ENCODE data around the gene PNLIPRP1. TPM values are rescaled to one million over a fixed set of nuclear protein-coding genes. Genes with fewer than 3 reads are reported as not detected.

PNLIPRP1 gene
- total RNA-seq, 8 experiments from 2014 or later, result 0.41 to 2.0 (median 0.82) TPM; not detected in 4

GRCh38 chr10:116626815-116627214 lies 36.1 kb downstream of the PNLIPRP1 start:
- Histone ChIP-seq H3K4me3 (no peak overlapping the region), H3K4me1 (replicated peaks in 1 of 2) (peaks cover 0 to 2% of the 10 kb centered on the region in 2 donors), H3K27ac (no peak overlapping the region)
- peak in 1 of 8 experiments; percentile 5 for ATAC-seq (replicated peaks in 6 of 8)
- in situ Hi-C loops (cut with MboI; ENCODE audit: low pct_unique_long_range_greater_than_20kb in 2 of 9, low sequenced_read_pairs in 9 of 9, unreplicated experiment in 9 of 9), result loop anchor here in 1 of 9 experiments (10.0 kb wide), 1 partner anchor 158 kb away; no protein-coding TSS in a partner anchor
- 0 to 55% (median 14%) methylated on average over 1 to 5 of the region's 9 CpGs; no CpG with 5 or more reads in 4 of the 10 experiments for WGBS, 10 experiments

GRCh38 chr10:116627386-116627933 lies 36.7 kb downstream of the PNLIPRP1 start:
- Histone ChIP-seq H3K4me1 (replicated peaks in 1 of 2) (peaks cover 2 to 4% of the 10 kb centered on the region in 2 donors), H3K4me3 (peak overlapping the region; percentile 22 to 39 (median 30)), H3K27ac (no peak overlapping the region)
- WGBS, 10 experiments, result 0 to 7% (median 7%) methylated on average over 2 to 16 of the region's 49 CpGs; no CpG with 5 or more reads in 7 of the 10 experiments
- peak; percentile 96 to 99 (median 97) for ATAC-seq (replicated peaks in 6 of 8)
- in situ Hi-C loops (cut with MboI; ENCODE audit: low pct_unique_long_range_greater_than_20kb in 2 of 9, low sequenced_read_pairs in 9 of 9, unreplicated experiment in 9 of 9), result loop anchor here in 1 of 9 experiments (10.0 kb wide), 1 partner anchor 157 kb away; no protein-coding TSS in a partner anchor

GRCh38 chr10:116629340-116629739 lies 38.6 kb downstream of the PNLIPRP1 start:
- in situ Hi-C loops (cut with MboI; ENCODE audit: low pct_unique_long_range_greater_than_20kb in 2 of 9, low sequenced_read_pairs in 9 of 9, unreplicated experiment in 9 of 9), result loop anchor here in 1 of 9 experiments (10.0 kb wide), 1 partner anchor 155 kb away; no protein-coding TSS in a partner anchor
- ATAC-seq (replicated peaks in 6 of 8), result no peak
- Histone ChIP-seq H3K27ac (no peak overlapping the region), H3K4me1 (replicated peaks in 1 of 2) (peaks cover 2 to 8% of the 10 kb centered on the region in 2 donors), H3K4me3 (no peak overlapping the region)
- 13 to 93% (median 77%) methylated on average over 2 to 4 of the region's 4 CpGs; no CpG with 5 or more reads in 2 of the 10 experiments for WGBS, 10 experiments

GRCh38 chr10:116630020-116630419 lies 39.3 kb downstream of the PNLIPRP1 start:
- no peak overlapping the region for H3K27ac ChIP-seq
- ATAC-seq (replicated peaks in 6 of 8), result no peak
- peaks cover 2 to 8% of the 10 kb centered on the region in 2 donors for H3K4me1 ChIP-seq (replicated peaks in 1 of 2)
- H3K4me3 ChIP-seq, result no peak overlapping the region
- 25 to 88% (median 76%) methylated on average over 1 to 2 of the region's 2 CpGs; no CpG with 5 or more reads in 2 of the 10 experiments for whole genome bisulfite sequencing, 10 experiments
- in situ Hi-C loops (cut with MboI; ENCODE audit: low pct_unique_long_range_greater_than_20kb in 2 of 9, low sequenced_read_pairs in 9 of 9, unreplicated experiment in 9 of 9), result no loop called here

- WGBS, 10 experiments, result 35 to 90% (median 76%) methylated on average over 2 to 5 of the region's 6 CpGs; no CpG with 5 or more reads in 4 of the 10 experiments
- H3K4me1 ChIP-seq (replicated peaks in 1 of 2), result peaks cover 2 to 8% of the 10 kb centered on the region in 2 donors
- no peak overlapping the region for H3K27ac ChIP-seq
- H3K4me3 ChIP-seq, result no peak overlapping the region
- in situ Hi-C loops (cut with MboI; ENCODE audit: low pct_unique_long_range_greater_than_20kb in 2 of 9, low sequenced_read_pairs in 9 of 9, unreplicated experiment in 9 of 9), result no loop called here
- no peak for ATAC-seq (replicated peaks in 6 of 8)
Observed at GRCh38 chr10:116631871-116632295, 41.1 kb downstream of the PNLIPRP1 start.

- peaks cover 0 to 8% of the 10 kb centered on the region in 2 donors for H3K4me1 ChIP-seq (replicated peaks in 1 of 2)
- WGBS, 10 experiments, result 20 to 100% (median 80%) methylated on average over 1 to 10 of the region's 17 CpGs
- no peak overlapping the region for H3K27ac ChIP-seq
- in situ Hi-C loops (cut with MboI; ENCODE audit: low pct_unique_long_range_greater_than_20kb in 2 of 9, low sequenced_read_pairs in 9 of 9, unreplicated experiment in 9 of 9), result no loop called here
- H3K4me3 ChIP-seq, result no peak overlapping the region
- ATAC-seq (replicated peaks in 6 of 8), result no peak
Observed at GRCh38 chr10:116632596-116633215, 41.9 kb downstream of the PNLIPRP1 start.

GRCh38 chr10:116633216-116633600 lies 42.4 kb downstream of the PNLIPRP1 start:
- ATAC-seq (replicated peaks in 6 of 8), result no peak
- Histone ChIP-seq H3K27ac (no peak overlapping the region), H3K4me1 (replicated peaks in 1 of 2) (peaks cover 0 to 8% of the 10 kb centered on the region in 2 donors), H3K4me3 (no peak overlapping the region)
- in situ Hi-C loops (cut with MboI; ENCODE audit: low pct_unique_long_range_greater_than_20kb in 2 of 9, low sequenced_read_pairs in 9 of 9, unreplicated experiment in 9 of 9), result no loop called here
- 50 to 100% (median 88%) methylated on average over 1 to 5 of the region's 8 CpGs; no CpG with 5 or more reads in 3 of the 10 experiments for WGBS, 10 experiments

- ATAC-seq (replicated peaks in 6 of 8), result no peak
- in situ Hi-C loops (cut with MboI; ENCODE audit: low pct_unique_long_range_greater_than_20kb in 2 of 9, low sequenced_read_pairs in 9 of 9, unreplicated experiment in 9 of 9), result no loop called here
- no peak overlapping the region for H3K4me3 ChIP-seq
- H3K27ac ChIP-seq, result no peak overlapping the region
- 22 to 90% (median 75%) methylated on average over 2 to 8 of the region's 11 CpGs; no CpG with 5 or more reads in 1 of the 10 experiments for WGBS, 10 experiments
- H3K4me1 ChIP-seq (replicated peaks in 1 of 2), result peaks cover 0 to 8% of the 10 kb centered on the region in 2 donors
Observed at GRCh38 chr10:116634126-116634975, 43.6 kb downstream of the PNLIPRP1 start.

GRCh38 chr10:116636385-116636784 lies 45.6 kb downstream of the PNLIPRP1 start:
- no peak overlapping the region for H3K4me3 ChIP-seq
- H3K4me1 ChIP-seq (replicated peaks in 1 of 2), result peaks cover 0 to 8% of the 10 kb centered on the region in 2 donors
- no peak for ATAC-seq (replicated peaks in 6 of 8)
- H3K27ac ChIP-seq, result no peak overlapping the region
- in situ Hi-C loops (cut with MboI; ENCODE audit: low pct_unique_long_range_greater_than_20kb in 2 of 9, low sequenced_read_pairs in 9 of 9, unreplicated experiment in 9 of 9), result no loop called here

- H3K27ac ChIP-seq, result no peak overlapping the region
- no peak overlapping the region for H3K4me3 ChIP-seq
- in situ Hi-C loops (cut with MboI; ENCODE audit: low pct_unique_long_range_greater_than_20kb in 2 of 9, low sequenced_read_pairs in 9 of 9, unreplicated experiment in 9 of 9), result no loop called here
- peak in 1 of 8 experiments; percentile 27 for ATAC-seq (replicated peaks in 6 of 8)
- H3K4me1 ChIP-seq (replicated peaks in 1 of 2), result peaks cover 0 to 8% of the 10 kb centered on the region in 2 donors
- WGBS, 10 experiments, result 0 to 67% (median 24%) methylated on average over 1 to 2 of the region's 2 CpGs; no CpG with 5 or more reads in 2 of the 10 experiments
Observed at GRCh38 chr10:116636976-116637375, 46.2 kb downstream of the PNLIPRP1 start.

GRCh38 chr10:116637830-116638229 lies 47.1 kb downstream of the PNLIPRP1 start:
- WGBS, 10 experiments, result 0 to 50% (median 0%) methylated on average over 1 of the region's 1 CpG; no CpG with 5 or more reads in 4 of the 10 experiments
- no peak for ATAC-seq (replicated peaks in 6 of 8)
- Histone ChIP-seq H3K4me1 (replicated peaks in 1 of 2) (peaks cover 0 to under 1% of the 10 kb centered on the region in 2 donors), H3K27ac (no peak overlapping the region), H3K4me3 (no peak overlapping the region)
- in situ Hi-C loops (cut with MboI; ENCODE audit: low pct_unique_long_range_greater_than_20kb in 2 of 9, low sequenced_read_pairs in 9 of 9, unreplicated experiment in 9 of 9), result no loop called here

GRCh38 chr10:116646502-116646901 lies 55.7 kb downstream of the PNLIPRP1 start:
- no peak for ATAC-seq (replicated peaks in 6 of 8)
- no peaks in the 10 kb centered on the region for H3K4me1 ChIP-seq (replicated peaks in 1 of 2)
- no peak overlapping the region for H3K4me3 ChIP-seq
- 80 to 100% (median 90%) methylated on average over 1 to 2 of the region's 5 CpGs; no CpG with 5 or more reads in 6 of the 10 experiments for WGBS, 10 experiments
- no peak overlapping the region for H3K27ac ChIP-seq
- in situ Hi-C loops (cut with MboI; ENCODE audit: low pct_unique_long_range_greater_than_20kb in 2 of 9, low sequenced_read_pairs in 9 of 9, unreplicated experiment in 9 of 9), result no loop called here

- no peak overlapping the region for H3K4me3 ChIP-seq
- ATAC-seq (replicated peaks in 6 of 8), result no peak
- H3K27ac ChIP-seq, result no peak overlapping the region
- 0 to 88% (median 70%) methylated on average over 1 to 7 of the region's 8 CpGs; no CpG with 5 or more reads in 1 of the 10 experiments for WGBS, 10 experiments
- in situ Hi-C loops (cut with MboI; ENCODE audit: low pct_unique_long_range_greater_than_20kb in 2 of 9, low sequenced_read_pairs in 9 of 9, unreplicated experiment in 9 of 9), result no loop called here
- H3K4me1 ChIP-seq (replicated peaks in 1 of 2), result no peaks in the 10 kb centered on the region
Observed at GRCh38 chr10:116648903-116649302, 58.1 kb downstream of the PNLIPRP1 start.
